NCI-H748 (cell line): ENCODE results near the gene NLE1.
"Not testable (repeated sequence)": the region's sequence is repeated elsewhere in the genome, so short reads cannot be mapped to it uniquely, and the experiment has no call there.

Experiments used
- DNase-seq: peaks from one replicate; lab custom pipeline; 2025; ENCODE audit not compliant: unreplicated experiment; lab: John Stamatoyannopoulos, UW

Gene NLE1

GRCh38 chr17:35129154-35129972 is 12.7 kb downstream of the NLE1 start:
- no peak for DNase-seq

- no peak for DNase-seq
Measured at GRCh38 chr17:35127751-35128514, 14.2 kb downstream of the NLE1 start.

GRCh38 chr17:35121315-35121714 is 20.8 kb downstream of the NLE1 start, which contains the start of gene FNDC8:
TSS of gene FNDC8 (plus strand) at chr17:35121615. CDS start at chr17:35121694, 79 bp downstream.
- no peak for DNase-seq

- peak; percentile 85 for DNase-seq
Measured at GRCh38 chr17:35119370-35120165, 22.5 kb downstream of the NLE1 start, which contains the start of gene RAD51D. TSS of gene RAD51D (minus strand) at chr17:35119860. CDS start at chr17:35119613, 247 bp downstream.

GRCh38 chr17:35117984-35118383 is 24.1 kb downstream of the NLE1 start:
- no peak for DNase-seq

GRCh38 chr17:35116845-35117244 is 25.3 kb downstream of the NLE1 start:
- DNase-seq: no peak

GRCh38 chr17:35110791-35111190 is 31.3 kb downstream of the NLE1 start:
- not testable (repeated sequence) for DNase-seq

- no peak for DNase-seq
Measured at GRCh38 chr17:35104844-35105450, 37.2 kb downstream of the NLE1 start.

GRCh38 chr17:35103271-35103670 is 38.8 kb downstream of the NLE1 start:
- DNase-seq: no peak

GRCh38 chr17:35101725-35102124 is 40.4 kb downstream of the NLE1 start:
- DNase-seq: no peak

GRCh38 chr17:35101036-35101435 is 41.1 kb downstream of the NLE1 start:
- DNase-seq: no peak

GRCh38 chr17:35099908-35100307 is 42.2 kb downstream of the NLE1 start:
- peak; percentile 49 for DNase-seq

GRCh38 chr17:35097776-35098175 is 44.3 kb downstream of the NLE1 start:
- no peak for DNase-seq

GRCh38 chr17:35095741-35096140 is 46.4 kb downstream of the NLE1 start:
- no peak for DNase-seq

- DNase-seq: no peak
Measured at GRCh38 chr17:35094902-35095301, 47.2 kb downstream of the NLE1 start.

- DNase-seq: not testable (repeated sequence)
Measured at GRCh38 chr17:35090707-35091106, 51.4 kb downstream of the NLE1 start.

GRCh38 chr17:35089586-35090296 is 52.4 kb downstream of the NLE1 start:
- DNase-seq: peak; percentile 37

GRCh38 chr17:35088881-35089585 is 53.1 kb downstream of the NLE1 start:
- DNase-seq: peak; percentile 92

- peak; percentile 65 for DNase-seq
Measured at GRCh38 chr17:35088356-35088880, 53.7 kb downstream of the NLE1 start.
